ENCODE results near the gene BTBD9.

BTBD9 gene

DNA sequence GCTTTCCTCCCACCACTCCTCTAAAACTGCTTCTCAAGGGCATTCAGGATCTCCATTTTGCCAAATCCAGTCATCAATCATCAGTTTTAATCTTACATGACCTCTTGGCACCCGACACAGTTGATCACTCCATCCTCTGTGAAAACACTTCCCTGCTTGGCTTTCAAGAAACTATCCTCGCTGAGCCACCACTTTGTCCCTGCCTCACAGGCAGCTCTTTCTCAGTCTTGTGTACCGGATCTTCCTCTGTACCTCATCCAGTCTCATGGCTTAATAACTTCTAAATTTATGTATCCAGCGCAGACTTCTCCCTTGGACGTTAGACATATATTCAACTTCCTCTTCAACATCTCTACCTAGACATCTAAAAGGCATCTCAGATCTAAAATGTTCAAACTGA is 89.9 kb downstream of the BTBD9 start:
- no peak for DNase-seq

- no peak for DNase-seq
Observed at GRCh38 chr6:38549180-38549579, 90.5 kb downstream of the BTBD9 start.

DNA sequence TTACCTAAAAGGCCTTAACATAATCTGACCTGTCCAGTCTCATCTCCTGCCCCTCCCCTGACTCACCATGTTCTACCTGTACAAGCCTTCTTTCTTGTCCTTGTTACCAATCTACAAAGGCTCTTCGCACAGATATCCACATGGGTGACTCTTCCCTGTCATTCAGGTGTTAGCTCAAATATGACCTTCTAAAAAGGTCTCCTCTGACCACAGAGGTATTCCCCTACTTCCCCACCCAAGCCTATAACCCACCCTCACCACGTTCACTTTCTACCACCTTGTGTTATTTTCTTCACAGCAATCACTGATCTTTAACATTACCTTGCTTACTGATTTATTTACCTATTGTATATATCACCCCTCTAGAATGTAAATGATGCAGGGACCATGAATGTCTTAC is 96.7 kb downstream of the BTBD9 start:
- no peak for DNase-seq

- no peak for DNase-seq
Observed at GRCh38 chr6:38542031-38542430, 97.7 kb downstream of the BTBD9 start.

- DNase-seq, result no peak
Observed at GRCh38 chr6:38533064-38533463, 106.7 kb downstream of the BTBD9 start.

GRCh38 chr6:38531134-38531533 is 108.6 kb downstream of the BTBD9 start:
- DNase-seq, result no peak

DNA sequence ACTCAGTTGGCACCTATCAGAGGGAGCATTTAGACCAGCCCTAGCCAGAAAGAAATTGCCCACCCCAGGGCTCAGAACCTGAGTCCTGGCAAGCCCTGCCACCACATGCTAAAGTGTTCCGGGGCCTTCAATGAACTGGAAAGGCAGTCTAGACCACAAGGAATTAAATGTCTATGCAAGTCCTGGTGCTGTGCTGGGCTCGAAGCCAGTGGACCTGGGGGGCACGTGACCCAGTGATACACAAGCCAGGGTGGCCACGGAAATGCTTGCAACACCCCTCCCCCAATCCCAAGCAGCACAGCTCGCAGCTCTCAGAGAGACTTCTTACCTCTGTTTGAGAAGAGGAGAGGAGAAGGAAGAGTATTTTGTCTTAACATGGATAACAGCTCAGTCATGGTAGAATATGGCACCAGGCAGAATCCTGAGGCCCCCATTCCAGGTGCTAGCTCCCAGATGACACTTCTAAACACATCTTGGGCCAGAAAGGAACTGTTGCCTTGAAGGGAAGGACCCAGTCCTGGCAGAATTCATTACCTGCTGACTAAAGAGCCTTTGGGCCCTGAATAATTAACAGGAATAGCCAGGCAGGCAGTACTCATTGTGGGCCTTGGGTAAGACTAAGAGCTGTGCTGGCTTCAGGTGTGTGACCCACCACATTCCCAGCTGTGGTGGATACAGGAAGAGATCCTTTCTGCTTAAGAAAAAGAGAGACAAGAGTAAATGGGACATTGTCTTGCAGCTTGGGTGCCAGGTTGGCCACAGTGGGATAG is 111.3 kb downstream of the BTBD9 start:
- DNase-seq, result no peak

DNA sequence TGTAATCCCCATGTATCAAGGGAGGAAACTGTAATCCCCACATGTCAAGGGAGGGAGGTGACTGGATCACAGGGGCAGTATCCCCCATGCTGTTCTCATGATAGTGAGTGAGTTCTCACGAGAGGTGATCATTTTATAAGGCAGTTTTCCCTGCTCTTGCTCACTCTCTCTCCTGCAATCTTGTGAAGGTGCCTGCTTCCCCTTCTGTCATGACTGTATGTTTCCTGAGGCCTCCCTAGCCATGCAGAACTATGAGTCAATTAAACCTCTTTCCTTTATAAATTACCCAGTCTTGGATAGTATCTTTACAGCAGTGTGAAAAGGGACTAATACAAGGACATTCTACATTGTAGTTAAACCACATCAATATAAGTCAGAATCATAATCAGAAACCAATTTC is 112.4 kb downstream of the BTBD9 start:
- DNase-seq, result no peak

- DNase-seq, result no peak
Observed at GRCh38 chr6:38525888-38526287, 113.8 kb downstream of the BTBD9 start.

DNA sequence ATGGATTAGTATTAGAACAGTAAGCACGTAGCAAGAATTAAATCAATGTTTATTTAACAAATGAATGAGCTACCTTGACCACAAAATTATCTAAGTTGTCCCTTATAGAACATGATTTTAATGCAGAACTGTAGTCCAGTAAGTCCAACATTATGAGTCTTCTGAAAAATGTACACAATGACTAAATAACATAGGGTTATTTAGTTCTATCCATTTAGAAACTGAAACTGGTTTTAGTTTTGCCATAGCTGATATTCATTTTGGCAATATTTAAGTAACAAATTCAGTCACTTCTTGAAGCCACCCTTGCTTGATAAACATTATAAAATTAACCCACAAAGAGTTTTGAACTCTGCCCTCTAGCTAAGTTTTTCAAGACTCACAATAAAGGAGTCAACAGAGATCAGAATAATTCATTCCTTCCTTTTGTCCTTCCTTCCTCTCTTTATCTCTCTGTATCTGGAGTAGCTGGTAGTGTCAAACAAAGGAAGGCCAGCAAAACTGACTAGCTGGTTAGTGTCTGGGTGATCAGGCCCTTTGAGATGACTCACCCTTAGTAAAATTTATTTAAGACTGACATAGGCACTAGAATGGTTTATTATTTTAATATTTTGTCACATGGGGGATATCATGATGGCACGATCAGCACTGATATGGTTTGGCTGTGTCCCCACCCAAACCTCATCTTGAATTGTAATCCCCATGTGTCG is 115.1 kb downstream of the BTBD9 start:
- DNase-seq, result no peak

DNA sequence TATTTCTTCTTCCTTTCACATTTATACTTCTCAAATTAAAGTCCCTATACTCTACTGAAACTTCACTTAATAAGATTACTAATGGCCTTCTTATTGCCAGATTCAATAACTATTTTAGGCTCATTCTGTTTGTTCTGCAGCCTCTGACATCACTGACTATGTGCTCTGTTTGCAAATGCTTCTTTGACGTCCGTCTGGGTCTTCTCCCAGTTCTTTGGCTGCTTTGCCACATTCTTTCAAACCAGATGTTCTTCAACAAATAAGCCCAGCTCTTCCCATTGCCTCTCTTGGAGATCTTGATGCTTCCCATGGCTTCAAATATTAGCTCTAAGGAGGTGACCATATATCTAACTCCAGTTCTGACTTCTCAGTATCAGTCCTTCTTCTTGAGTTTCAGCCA is 117.4 kb downstream of the BTBD9 start:
- no peak for DNase-seq

- DNase-seq, result no peak
Observed at GRCh38 chr6:38518511-38519304, 121.0 kb downstream of the BTBD9 start.

GRCh38 chr6:38517005-38517404 is 122.7 kb downstream of the BTBD9 start:
- no peak for DNase-seq

- DNase-seq, result no peak
Observed at GRCh38 chr6:38514399-38514798, 125.3 kb downstream of the BTBD9 start.

- no peak for DNase-seq
Observed at GRCh38 chr6:38512211-38512610, 127.5 kb downstream of the BTBD9 start.

DNA sequence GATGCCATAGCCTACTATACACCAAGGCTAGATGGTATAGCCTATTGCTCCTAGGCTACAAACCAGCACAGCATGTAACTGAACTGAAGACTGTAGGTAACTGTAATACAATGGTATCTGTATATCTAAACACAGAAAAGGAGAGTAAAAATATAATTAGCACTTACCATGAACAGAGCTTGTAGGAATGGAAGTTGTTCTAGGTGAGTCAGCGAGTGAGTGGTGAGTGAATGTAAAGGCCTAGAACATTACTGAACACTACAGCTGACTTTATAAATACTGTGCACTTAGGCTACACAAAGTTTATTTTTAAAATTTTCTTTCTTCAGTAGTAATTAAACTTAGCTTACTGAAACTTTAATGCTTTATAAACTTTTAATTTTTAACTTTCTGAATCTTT is 129.5 kb downstream of the BTBD9 start:
- DNase-seq, result no peak

- DNase-seq, result no peak
Observed at GRCh38 chr6:38509713-38510112, 130.0 kb downstream of the BTBD9 start.

DNA sequence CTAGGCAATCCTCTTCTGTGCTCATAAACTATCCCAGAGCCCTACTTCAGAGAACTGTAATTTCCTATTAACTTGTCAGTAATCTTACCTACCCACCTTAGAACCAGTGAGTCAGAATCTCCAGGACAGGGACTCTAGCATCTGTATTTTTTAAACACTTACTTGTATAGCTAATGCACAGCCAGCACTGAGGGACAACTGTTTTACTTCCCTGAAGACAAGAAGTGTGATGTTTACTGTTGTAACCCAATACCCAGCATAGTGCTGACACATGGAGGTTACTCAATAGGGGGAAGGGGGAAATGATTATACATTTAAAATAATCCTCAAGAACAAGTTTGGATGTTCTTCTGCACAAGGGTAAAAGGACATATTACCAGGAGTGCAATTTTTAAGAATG is 130.8 kb downstream of the BTBD9 start:
- DNase-seq, result no peak

DNA sequence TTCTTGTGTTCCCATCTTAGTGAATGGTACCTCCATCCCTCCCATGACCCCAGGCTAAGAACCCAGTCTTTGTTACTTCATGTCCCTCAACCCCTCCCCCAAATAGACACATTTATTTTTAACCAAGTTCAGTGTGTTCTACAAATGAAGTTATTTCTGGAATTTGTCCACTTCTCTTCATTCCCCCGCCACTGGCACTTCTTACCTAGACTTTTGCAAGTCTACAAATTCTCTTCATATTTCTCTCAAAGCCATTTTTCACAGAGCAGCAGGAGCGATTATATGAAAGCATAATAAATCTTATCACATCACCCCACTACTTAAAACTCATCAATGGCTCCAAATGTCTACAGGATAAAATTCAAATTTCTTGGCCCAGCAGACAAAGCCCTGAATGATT is 131.4 kb downstream of the BTBD9 start:
- DNase-seq, result no peak

DNA sequence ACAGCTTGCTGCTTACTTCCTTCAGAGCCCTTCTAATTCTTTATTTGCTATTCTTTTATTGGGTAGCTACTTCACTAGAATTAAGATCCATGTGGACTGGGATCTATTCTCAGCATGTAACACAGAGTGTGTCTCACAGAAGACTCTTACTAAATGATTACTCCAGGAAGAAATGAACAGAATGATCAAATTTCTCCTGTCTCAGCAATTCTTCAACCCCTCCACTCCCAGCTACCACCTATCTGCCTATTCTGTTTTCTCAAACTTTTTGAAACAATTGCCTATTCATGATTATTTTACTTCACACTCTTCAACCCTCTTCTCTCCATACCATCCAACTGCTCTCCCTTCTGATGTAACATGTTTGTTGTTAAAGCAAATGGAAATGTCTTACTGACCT is 132.6 kb downstream of the BTBD9 start:
- no peak for DNase-seq

DNA sequence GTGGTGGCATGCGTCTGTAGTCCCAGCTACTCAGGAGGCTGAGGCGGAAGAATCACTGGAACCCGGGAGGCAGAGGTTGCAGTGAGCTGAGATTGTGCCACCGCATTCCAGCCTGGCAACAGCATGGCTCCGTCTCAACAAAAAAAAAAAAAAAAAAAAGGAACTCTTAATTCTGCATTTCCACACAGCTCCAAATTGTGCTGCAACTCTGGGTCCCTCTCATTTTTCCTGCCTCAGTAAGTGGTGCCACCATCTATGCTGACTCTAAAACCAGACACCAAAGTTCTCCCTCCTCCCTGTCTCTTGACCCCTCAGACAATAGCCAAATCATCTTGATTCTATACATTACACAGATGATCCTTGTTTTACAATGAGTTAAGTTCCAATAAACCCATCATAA is 133.9 kb downstream of the BTBD9 start:
- no peak for DNase-seq

- DNase-seq, result no peak
Observed at GRCh38 chr6:38504996-38505395, 134.7 kb downstream of the BTBD9 start.

DNA sequence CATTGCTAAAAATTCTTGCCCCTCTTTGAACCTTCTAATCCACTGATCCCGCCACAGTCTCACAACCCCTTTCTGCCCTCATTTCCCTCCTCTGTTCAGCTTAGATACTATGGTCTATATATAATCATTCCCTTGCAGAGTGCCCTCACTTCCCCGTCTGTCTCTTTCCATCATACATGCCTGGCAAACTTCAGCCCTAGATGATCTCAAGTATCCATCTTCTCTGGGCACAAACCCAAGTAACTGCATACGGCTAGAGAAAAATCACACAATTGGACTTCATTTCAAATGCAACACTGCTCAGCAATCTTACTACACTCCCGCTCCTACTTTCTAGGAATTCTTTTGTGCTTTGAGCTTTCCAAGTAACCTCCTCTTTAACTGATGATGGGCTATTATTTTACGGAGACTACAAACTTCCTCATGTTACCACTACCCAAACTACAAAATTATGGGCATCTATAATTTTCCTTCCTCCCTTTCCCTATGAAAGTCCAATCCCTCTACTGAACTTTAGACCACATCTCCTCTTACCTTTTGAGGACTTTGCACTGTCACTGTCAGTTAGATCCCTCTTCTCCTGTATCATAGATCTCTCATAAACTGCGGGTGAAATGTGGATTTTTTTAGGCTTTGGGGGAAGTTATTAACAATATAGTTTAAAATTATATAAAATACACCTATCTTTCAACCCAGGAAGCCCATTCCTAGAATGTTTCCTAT is 135.6 kb downstream of the BTBD9 start:
- no peak for DNase-seq

Measured in GDM1 (cell line).